HFFc6 (cell line): Measurements from ENCODE around the gene NSUN3. TPM values are rescaled to one million over a fixed set of nuclear protein-coding genes. Genes with fewer than 3 reads are reported as not detected.
"Not testable (repeated sequence)": the region's sequence is repeated elsewhere in the genome, so short reads cannot be mapped to it uniquely, and the experiment has no call there.

Experiments used
- DNase-seq: peaks from one replicate; pipeline ENCODE4 v3.0.0-alpha.2; 2018
- H3K27ac Mint-ChIP-seq: 2 replicates; pipeline ENCODE4 v1.8.0; 2020; ENCODE audit warnings: mild to moderate bottlenecking, mixed read lengths
- H3K27me3 Mint-ChIP-seq: 2 replicates; pipeline ENCODE4 v1.8.0; 2021; ENCODE audit warnings: mild to moderate bottlenecking, moderate library complexity, mixed read lengths; ENCODE audit not compliant: insufficient read depth
- H3K36me3 Mint-ChIP-seq: 2 replicates; pipeline ENCODE4 v1.8.0; 2021; ENCODE audit warnings: low read depth, mixed read lengths
- H3K4me1 Mint-ChIP-seq: 2 replicates; pipeline ENCODE4 v1.8.0; 2020; ENCODE audit warnings: low read depth, mixed read lengths
- H3K4me3 Mint-ChIP-seq: 2 replicates; pipeline ENCODE4 v1.8.0; 2020; ENCODE audit warnings: mild to moderate bottlenecking, moderate library complexity, mixed read lengths
- H3K9me3 Mint-ChIP-seq: 2 replicates; pipeline ENCODE4 v1.8.0; 2020; ENCODE audit warnings: mild to moderate bottlenecking, mixed read lengths
- CTCF ChIP-seq: fragments of 200-600 bp; sonication (generic); IDR thresholded peaks from 2 replicates; pipeline ENCODE4 v1.5.0; 2021; ENCODE audit warnings: antibody characterized with exemption, mild to moderate bottlenecking
- total RNA-seq, 6 experiments: library from RNA; stranded (reverse); fragmentation: NEBNext Ultra II Directional; extraction: Animal tissue kit (Norgen Biotek cat#: 25700); gene quantifications; 2 replicates in 1 of 6; 3 replicates in 5 of 6; pipeline ENCODE4 v1.2.3, GENCODE V29; 2021

Gene NSUN3
- total RNA-seq, 6 experiments from 2014 or later: 6.1 to 8.8 (median 7.2) TPM

- no peaks in the 10 kb centered on the region for H3K27me3 Mint-ChIP-seq
- TF ChIP-seq CTCF: no peak
- peaks cover 25% of the 10 kb centered on the region for H3K4me1 Mint-ChIP-seq
- peaks cover 32% of the 10 kb centered on the region for H3K36me3 Mint-ChIP-seq
- no peak overlapping the region for H3K27ac Mint-ChIP-seq
- DNase-seq: no peak
- H3K9me3 Mint-ChIP-seq: no peaks in the 10 kb centered on the region
- no peak overlapping the region for H3K4me3 Mint-ChIP-seq
These were observed 7.6 kb downstream of the NSUN3 start for GRCh38 chr3:94070341-94070911.

GRCh38 chr3:94071713-94072284 lies 8.9 kb downstream of the NSUN3 start:
- H3K9me3 Mint-ChIP-seq: no peaks in the 10 kb centered on the region
- no peak for DNase-seq
- peaks cover 28% of the 10 kb centered on the region for H3K36me3 Mint-ChIP-seq
- H3K4me3 Mint-ChIP-seq: no peak overlapping the region
- TF ChIP-seq CTCF: no peak
- H3K4me1 Mint-ChIP-seq: peaks cover 24% of the 10 kb centered on the region
- no peak overlapping the region for H3K27ac Mint-ChIP-seq
- H3K27me3 Mint-ChIP-seq: no peaks in the 10 kb centered on the region

- Mint-ChIP-seq H3K27ac (no peak overlapping the region; the same call in 1 of the 2 replicates), H3K4me1 (peaks cover 11% of the 10 kb centered on the region), H3K4me3 (no peak overlapping the region), H3K36me3 (peaks cover 19% of the 10 kb centered on the region), H3K27me3 (no peaks in the 10 kb centered on the region), H3K9me3 (no peaks in the 10 kb centered on the region)
- DNase-seq: peak; percentile 45
- TF ChIP-seq CTCF: no peak
These were observed 13.2 kb downstream of the NSUN3 start for GRCh38 chr3:94076055-94076454.

GRCh38 chr3:94080552-94080951 lies 17.7 kb downstream of the NSUN3 start:
- H3K36me3 Mint-ChIP-seq, H3K27me3 Mint-ChIP-seq, H3K27ac Mint-ChIP-seq, H3K4me3 Mint-ChIP-seq, H3K4me1 Mint-ChIP-seq, DNase-seq, H3K9me3 Mint-ChIP-seq: not testable (repeated sequence)

GRCh38 chr3:94081884-94082283 lies 19.0 kb downstream of the NSUN3 start:
- Mint-ChIP-seq H3K27me3 (peaks cover 2% of the 10 kb centered on the region; the same call in 1 of the 2 replicates), H3K27ac (no peak overlapping the region), H3K9me3 (no peaks in the 10 kb centered on the region), H3K4me1 (no peaks in the 10 kb centered on the region), H3K36me3 (peaks cover 4% of the 10 kb centered on the region; the same call in 1 of the 2 replicates), H3K4me3 (no peak overlapping the region)
- TF ChIP-seq CTCF: no peak
- no peak for DNase-seq

- TF ChIP-seq CTCF: no peak
- DNase-seq: no peak
- H3K27me3 Mint-ChIP-seq: peaks cover 2% of the 10 kb centered on the region; the same call in 1 of the 2 replicates
- no peaks in the 10 kb centered on the region for H3K4me1 Mint-ChIP-seq
- no peak overlapping the region for H3K27ac Mint-ChIP-seq
- peaks cover 4% of the 10 kb centered on the region; the same call in 1 of the 2 replicates for H3K36me3 Mint-ChIP-seq
- no peak overlapping the region for H3K4me3 Mint-ChIP-seq
- H3K9me3 Mint-ChIP-seq: no peaks in the 10 kb centered on the region
These were observed 19.6 kb downstream of the NSUN3 start for GRCh38 chr3:94082391-94082937.
